Mucosa of rectum (tissue), 2 donors: ENCODE results near the gene TUBG2.
"Not testable (repeated sequence)": the region's sequence is repeated elsewhere in the genome, so short reads cannot be mapped to it uniquely, and the experiment has no call there.

Source experiments
- H3K27ac ChIP-seq, 2 donors: one replicate each; pipeline ENCODE4 v1.7.0; 2013; ENCODE audit warnings: inconsistent platforms in 2 of 2, low read depth in 2 of 2, low read length in 2 of 2
- H3K27me3 ChIP-seq, 2 donors: one replicate each; pipeline ENCODE4 v1.7.0; 2013; ENCODE audit warnings: low read length in 2 of 2; ENCODE audit not compliant: control insufficient read depth in 2 of 2, insufficient read depth in 2 of 2
- H3K36me3 ChIP-seq, 2 donors: one replicate each; pipeline ENCODE4 v1.7.0; 2013; ENCODE audit warnings: low read length in 2 of 2; ENCODE audit not compliant: control insufficient read depth in 2 of 2, insufficient read depth in 2 of 2
- H3K4me1 ChIP-seq, 2 donors: one replicate each; pipeline ENCODE4 v1.7.0; 2013; ENCODE audit warnings: low read length in 2 of 2, mild to moderate bottlenecking in 1 of 2; ENCODE audit not compliant: control insufficient read depth in 2 of 2, insufficient read depth in 2 of 2
- H3K4me3 ChIP-seq, 2 donors: one replicate each; pipeline ENCODE4 v1.7.0; 2013; ENCODE audit warnings: low read length in 2 of 2
- H3K9ac ChIP-seq, 2 donors: one replicate each; pipeline ENCODE4 v1.7.0; 2013; ENCODE audit warnings: low read length in 2 of 2, low read depth in 1 of 2, mild to moderate bottlenecking in 1 of 2
- H3K9me3 ChIP-seq, 2 donors: one replicate each; pipeline ENCODE4 v1.7.0; 2013; ENCODE audit warnings: low read length in 2 of 2; ENCODE audit not compliant: control insufficient read depth in 2 of 2
- donor health status: healthy.
- donor health status: Normal muscosa, but diverticular disease.

TUBG2 gene

DNA sequence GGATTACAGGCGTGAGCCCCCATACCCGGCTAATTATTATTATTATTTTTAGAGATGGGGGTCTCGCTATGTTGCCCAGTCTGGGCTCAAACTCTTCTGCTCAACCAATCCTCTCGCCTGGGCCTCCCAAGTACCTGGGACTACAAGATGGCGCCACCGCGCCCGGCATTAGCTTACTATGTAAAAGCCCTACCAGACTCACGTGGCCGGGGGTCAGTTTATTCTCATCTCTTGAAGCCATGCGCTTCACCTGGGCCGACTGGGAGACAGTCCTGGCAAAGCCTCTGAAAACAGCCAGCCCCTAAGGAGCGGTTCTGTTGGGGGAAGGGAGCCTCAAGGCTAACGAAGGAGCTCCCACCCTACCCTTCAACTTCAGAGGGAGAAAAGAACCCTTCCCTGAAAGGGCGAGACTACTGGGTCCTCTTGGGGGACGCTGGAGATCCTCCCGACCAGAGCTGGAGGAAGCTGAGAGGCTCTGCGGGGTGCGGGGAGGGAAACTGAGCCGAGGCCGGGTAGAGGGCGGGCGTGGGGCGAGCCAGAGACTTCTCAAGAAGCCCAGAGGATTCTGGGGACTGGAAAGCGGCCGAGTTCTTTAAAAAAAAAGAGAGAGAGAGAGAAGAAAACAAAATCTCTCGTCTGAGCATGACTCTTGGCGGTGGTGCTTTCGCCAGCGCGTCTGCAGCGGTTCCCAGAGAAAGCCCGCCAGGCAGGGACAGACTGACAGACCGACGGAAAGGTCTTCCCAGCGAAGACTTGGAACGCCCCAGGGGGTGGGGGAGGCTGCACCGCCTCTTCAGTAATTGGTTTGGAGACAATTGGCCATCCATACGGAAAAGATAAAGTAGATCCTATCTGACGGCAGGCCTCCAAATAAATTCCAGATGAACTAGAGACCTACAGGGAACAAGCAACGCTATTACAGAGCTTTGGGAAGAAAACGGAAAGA, 5.6 kb upstream of the TUBG2 start:
- H3K4me3 ChIP-seq: peak overlapping the region in 1 of 2 donors; percentile 54
- peak overlapping the region; percentile 29 to 46 for H3K27ac ChIP-seq
- no peaks in the 10 kb centered on the region for H3K36me3 ChIP-seq
- no peaks in the 10 kb centered on the region for H3K4me1 ChIP-seq
- H3K9ac ChIP-seq: peak overlapping the region in 1 of 2 donors; percentile 3
- no peaks in the 10 kb centered on the region for H3K9me3 ChIP-seq
- peaks cover 0 to 2% of the 10 kb centered on the region in 2 donors for H3K27me3 ChIP-seq

DNA sequence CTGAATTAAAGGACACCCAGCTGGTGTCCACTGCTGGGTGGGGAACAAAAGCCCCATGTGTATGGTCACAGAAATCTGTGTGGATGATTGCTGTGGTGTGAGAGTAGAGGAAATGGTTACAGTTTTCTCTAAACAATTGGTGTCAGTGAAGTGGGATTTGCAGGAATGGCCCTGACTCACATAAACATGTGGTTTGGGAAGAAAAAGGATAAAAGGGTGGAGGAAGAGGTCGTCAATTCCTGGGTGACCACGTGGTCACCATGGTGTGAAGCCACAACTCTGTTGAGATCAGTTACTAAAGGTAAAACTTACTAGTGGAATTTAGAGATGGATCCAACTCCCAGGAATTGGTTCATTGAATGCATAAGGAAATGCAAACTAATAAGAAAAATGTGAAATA, 3.6 kb upstream of the TUBG2 start:
- Histone ChIP-seq H3K36me3 (no peaks in the 10 kb centered on the region), H3K27me3 (peaks cover 0 to 2% of the 10 kb centered on the region in 2 donors), H3K4me3 (no peak overlapping the region), H3K27ac (no peak overlapping the region), H3K9ac (no peak overlapping the region), H3K9me3 (no peaks in the 10 kb centered on the region), H3K4me1 (peaks cover 4 to 13% of the 10 kb centered on the region in 2 donors)

DNA sequence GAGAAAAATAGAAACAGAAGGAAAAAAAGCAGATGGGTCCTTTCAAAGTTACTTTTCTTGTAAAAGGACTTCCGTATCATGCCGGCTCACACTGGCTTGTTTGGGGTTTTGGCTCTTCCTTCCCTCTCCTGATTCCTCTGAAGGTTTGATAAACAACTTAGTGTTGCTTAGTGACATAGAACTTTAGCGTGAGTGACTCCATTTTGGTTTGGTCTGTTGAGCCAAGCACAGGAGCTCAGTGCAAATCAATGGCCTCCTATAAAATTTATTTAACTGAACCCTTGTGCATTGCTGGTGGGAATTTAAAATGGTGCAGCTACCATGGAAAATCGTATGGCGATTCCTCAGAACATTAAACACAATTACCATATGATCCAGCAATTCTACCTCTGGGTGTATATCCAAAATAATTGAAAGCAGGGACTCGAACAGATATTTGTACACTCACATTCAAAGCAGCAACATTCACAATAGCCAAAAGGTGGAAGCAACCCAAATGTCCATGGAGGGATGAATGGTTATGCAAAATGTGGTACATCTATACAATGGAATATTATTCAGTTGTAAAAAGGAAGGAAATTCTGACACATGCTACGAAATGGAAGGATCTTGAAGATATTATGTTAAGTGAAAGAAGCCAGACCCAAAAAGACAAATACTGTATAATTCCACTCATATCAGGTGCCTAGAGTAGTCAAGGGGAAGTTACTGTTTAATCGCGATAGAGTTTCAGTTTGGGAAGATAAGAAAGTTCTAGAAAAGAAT, 1.1 kb upstream of the TUBG2 start:
- Histone ChIP-seq H3K4me1 (peaks cover 4 to 16% of the 10 kb centered on the region in 2 donors), H3K36me3 (no peaks in the 10 kb centered on the region), H3K27me3 (peaks cover 0 to 2% of the 10 kb centered on the region in 2 donors), H3K27ac (no peak overlapping the region), H3K4me3 (no peak overlapping the region), H3K9ac (no peak overlapping the region), H3K9me3 (no peaks in the 10 kb centered on the region)

DNA sequence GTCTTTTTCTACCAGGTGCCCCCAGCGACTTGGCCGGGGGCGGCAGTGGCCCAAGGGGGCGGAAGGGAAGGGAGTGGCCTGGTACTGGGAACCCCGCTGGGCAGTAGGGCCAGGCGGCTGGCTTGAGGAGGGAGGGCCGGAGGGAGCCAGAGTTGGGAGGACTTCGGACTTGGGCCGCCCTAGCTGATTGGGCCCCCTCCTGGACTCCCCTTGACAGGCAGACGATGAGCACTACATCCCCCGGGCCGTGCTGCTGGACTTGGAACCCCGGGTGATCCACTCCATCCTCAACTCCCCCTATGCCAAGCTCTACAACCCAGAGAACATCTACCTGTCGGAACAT, 819 bp downstream of the TUBG2 start:
- H3K9me3 ChIP-seq: not testable (repeated sequence)

DNA sequence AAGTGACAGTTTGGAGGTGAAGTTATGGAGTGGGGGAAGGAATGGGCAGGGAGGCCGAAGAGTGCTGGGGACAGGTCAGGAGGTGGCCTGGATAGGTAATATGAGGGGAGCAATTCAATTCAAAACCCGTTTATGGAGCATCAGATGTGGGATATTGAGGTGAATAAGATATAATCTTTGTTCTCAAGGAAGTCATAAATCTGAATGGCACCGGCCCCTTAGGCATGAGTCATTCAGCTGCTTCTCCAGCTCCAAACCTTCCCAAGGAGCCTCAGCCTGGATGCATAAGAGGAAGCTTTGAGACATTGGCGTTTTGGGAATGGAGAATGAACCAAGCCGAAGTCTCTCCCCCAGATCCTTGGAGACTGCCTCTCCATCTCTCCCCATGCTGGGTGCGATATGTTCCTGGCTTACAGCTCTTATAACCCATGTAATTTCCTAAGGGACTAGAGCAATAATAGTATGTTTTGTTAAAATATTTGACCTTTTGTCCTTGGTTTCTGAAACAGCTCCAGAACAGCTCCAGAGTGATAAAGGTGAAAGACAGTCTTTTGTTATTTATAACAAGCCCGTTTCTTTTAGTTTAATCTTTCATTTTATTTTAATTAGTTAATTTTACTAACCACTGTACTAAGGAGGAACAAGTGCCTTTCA, 1.7 kb downstream of the TUBG2 start:
- no peak overlapping the region for H3K9ac ChIP-seq

More for the DNA sequence above, 819 bp downstream of the TUBG2 start:
- not testable (repeated sequence) for H3K36me3 ChIP-seq, H3K27me3 ChIP-seq, H3K4me3 ChIP-seq, H3K9ac ChIP-seq, H3K27ac ChIP-seq
- H3K4me1 ChIP-seq: peaks cover 4 to 16% of the 10 kb centered on the region in 2 donors

DNA sequence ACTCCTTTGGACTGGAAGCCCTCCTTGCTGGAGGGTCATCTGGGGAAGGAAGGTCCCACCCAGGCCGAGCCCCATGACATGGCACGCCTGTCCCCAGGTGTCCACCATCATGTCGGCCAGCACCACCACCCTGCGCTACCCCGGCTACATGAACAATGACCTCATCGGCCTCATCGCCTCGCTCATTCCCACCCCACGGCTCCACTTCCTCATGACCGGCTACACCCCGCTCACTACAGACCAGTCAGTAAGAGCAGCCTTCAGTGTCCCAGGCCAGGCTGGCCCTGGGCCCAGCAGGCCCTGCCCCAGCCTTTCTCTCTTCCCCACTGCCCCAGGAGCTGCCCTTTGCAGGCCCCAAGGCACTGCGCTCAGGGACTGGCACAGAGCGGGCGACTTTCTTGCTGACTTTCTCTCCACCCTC, 6.5 kb downstream of the TUBG2 start:
- H3K36me3 ChIP-seq: peaks cover 2 to 15% of the 10 kb centered on the region in 2 donors
- no peak overlapping the region for H3K9ac ChIP-seq
- no peaks in the 10 kb centered on the region for H3K27me3 ChIP-seq
- H3K4me3 ChIP-seq: no peak overlapping the region
- H3K9me3 ChIP-seq: no peaks in the 10 kb centered on the region
- no peak overlapping the region for H3K27ac ChIP-seq
- peaks cover 11 to 21% of the 10 kb centered on the region in 2 donors for H3K4me1 ChIP-seq

More for the DNA sequence above, 1.7 kb downstream of the TUBG2 start:
- peaks cover 0 to 4% of the 10 kb centered on the region in 2 donors for H3K36me3 ChIP-seq
- peaks cover 4 to 16% of the 10 kb centered on the region in 2 donors for H3K4me1 ChIP-seq
- H3K27ac ChIP-seq: no peak overlapping the region
- no peaks in the 10 kb centered on the region for H3K9me3 ChIP-seq
- H3K27me3 ChIP-seq: no peaks in the 10 kb centered on the region
- H3K4me3 ChIP-seq: no peak overlapping the region

DNA sequence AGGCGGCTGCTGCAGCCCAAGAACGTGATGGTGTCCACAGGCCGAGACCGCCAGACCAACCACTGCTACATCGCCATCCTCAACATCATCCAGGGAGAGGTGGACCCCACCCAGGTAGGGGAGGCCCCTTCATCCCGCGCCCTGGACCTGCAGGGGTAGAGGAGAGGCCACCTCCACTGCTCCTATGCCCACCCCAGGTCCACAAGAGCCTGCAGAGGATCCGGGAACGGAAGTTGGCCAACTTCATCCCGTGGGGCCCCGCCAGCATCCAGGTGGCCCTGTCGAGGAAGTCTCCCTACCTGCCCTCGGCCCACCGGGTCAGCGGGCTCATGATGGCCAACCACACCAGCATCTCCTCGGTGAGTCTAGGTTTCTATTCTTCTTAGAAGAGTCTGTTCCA, 7.0 kb downstream of the TUBG2 start:
- H3K4me3 ChIP-seq, H3K9ac ChIP-seq, H3K27ac ChIP-seq, H3K27me3 ChIP-seq, H3K9me3 ChIP-seq: not testable (repeated sequence)
- peaks cover 3 to 15% of the 10 kb centered on the region in 2 donors for H3K36me3 ChIP-seq
- peaks cover 11 to 21% of the 10 kb centered on the region in 2 donors for H3K4me1 ChIP-seq

DNA sequence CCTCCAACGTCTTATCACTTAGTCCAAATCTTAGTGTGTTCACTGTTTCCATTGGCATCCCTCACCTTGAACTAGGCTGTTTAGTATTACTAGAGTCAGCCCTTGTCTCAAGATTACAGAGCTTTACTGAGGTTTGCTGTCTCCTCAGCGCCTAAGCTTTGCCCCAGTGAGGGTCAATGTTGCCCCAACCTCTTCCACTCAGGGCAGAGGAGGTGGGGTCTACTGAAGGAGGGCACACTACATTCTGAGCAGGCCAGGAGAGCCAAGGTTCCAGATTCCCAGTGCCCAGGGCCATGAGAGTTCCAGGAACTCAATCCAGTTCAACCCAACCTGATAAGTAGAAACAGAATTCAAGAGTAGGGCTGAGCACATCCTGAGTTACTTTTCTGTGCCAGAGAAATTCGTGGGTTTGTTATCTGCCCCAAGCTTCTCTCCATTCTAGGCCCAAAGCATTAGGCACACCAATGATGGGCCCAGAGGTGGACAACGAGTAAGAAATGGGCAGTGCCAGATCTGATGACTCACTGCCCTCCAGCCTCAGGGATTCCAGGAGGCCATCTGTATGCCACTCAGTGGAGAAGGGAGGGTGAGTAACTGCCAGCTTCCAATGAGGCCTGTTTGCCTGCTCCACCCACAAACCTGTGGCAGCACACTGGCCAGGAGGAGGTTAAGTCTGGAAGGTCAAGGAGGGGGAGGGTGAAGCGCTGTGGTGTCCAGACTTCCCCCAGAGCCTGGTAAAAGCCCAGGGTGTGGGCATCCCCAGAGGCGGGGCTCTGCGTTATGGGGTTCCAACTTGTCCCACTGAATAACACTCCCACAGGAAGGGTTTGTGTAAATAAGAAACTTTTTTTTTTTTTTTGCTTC, 8.2 kb downstream of the TUBG2 start:
- H3K36me3 ChIP-seq: peaks cover 9 to 18% of the 10 kb centered on the region in 2 donors

DNA sequence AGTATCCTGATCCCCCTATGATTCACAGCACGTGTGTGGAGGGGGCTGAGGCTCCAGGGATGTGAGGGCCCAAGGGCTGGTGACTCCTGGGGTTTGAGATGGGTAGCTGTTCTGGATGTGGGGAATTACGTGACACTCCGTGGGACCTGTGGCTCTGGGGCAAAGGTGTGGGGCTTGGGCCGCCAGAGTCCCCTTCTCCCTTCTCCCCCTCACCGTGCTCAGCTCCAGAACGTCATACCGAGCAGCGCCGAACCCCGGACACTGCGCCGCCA, 10.6 kb downstream of the TUBG2 start:
- Histone ChIP-seq H3K9ac (no peak overlapping the region), H3K4me3 (no peak overlapping the region), H3K4me1 (peaks cover 19 to 29% of the 10 kb centered on the region in 2 donors), H3K36me3 (peaks cover 16 to 29% of the 10 kb centered on the region in 2 donors), H3K27ac (no peak overlapping the region), H3K27me3 (no peaks in the 10 kb centered on the region), H3K9me3 (no peaks in the 10 kb centered on the region)

More for the DNA sequence above, 8.2 kb downstream of the TUBG2 start:
- Histone ChIP-seq H3K4me3 (no peak overlapping the region), H3K9me3 (no peaks in the 10 kb centered on the region), H3K27ac (peak overlapping the region; percentile 43 to 46), H3K4me1 (peaks cover 11 to 21% of the 10 kb centered on the region in 2 donors), H3K9ac (no peak overlapping the region), H3K27me3 (no peaks in the 10 kb centered on the region)
